ENCODE measurements around the gene SND1. TPM values are rescaled to one million over a fixed set of nuclear protein-coding genes. Genes with fewer than 3 reads are reported as not detected.

Gene SND1
- total RNA-seq, 5 donors from 2014 or later (not counting 1 experiment from before 2014, with no cell fraction given) = 137 to 187 (median 154) TPM

GRCh38 chr7:127876393-127876792, 224.4 kb downstream of the SND1 start:
- Histone ChIP-seq H3K4me1 (ENCODE audit: control insufficient read depth in 1 of 2, extremely low read depth in 1 of 2, insufficient read depth in 2 of 2, low read length in 2 of 2) (peaks cover 0 to 3% of the 10 kb centered on the region in 2 experiments), H3K27ac (ENCODE audit: low read length) (no peak overlapping the region), H3K36me3 (ENCODE audit: control insufficient read depth in 2 of 2, extremely low read depth in 1 of 2, insufficient read depth in 1 of 2, low read length in 1 of 2) (no peaks in the 10 kb centered on the region), H3K4me3 (ENCODE audit: control insufficient read depth in 1 of 2, extremely low read depth in 1 of 2, low read length in 1 of 2) (no peak overlapping the region), H3K27me3 (replicated peaks in 1 of 2; ENCODE audit: control insufficient read depth in 2 of 2, extremely low read depth in 1 of 2, insufficient read depth in 2 of 2, low read length in 1 of 2) (no peaks in the 10 kb centered on the region), H3K9me3 (no peaks in the 10 kb centered on the region)
- Mint-ChIP-seq H3K4me1 (peaks cover 17 to 34% (median 27%) of the 10 kb centered on the region in 3 donors), H3K4me3 (no peak overlapping the region), H3K27me3 (no peaks in the 10 kb centered on the region), H3K9me3 (no peaks in the 10 kb centered on the region), H3K36me3 (peaks cover 9% of the 10 kb centered on the region), H3K27ac (no peak overlapping the region)
- POLR2A ChIA-PET = no interaction called here
- ATAC-seq (replicated peaks in 1 of 4) (no peak), DNase-seq (no peak)
- 88% methylated on average over 1 of the region's 1 CpG for WGBS (ENCODE audit: insufficient coverage)
- CTCF ChIA-PET = no interaction called here

GRCh38 chr7:127877951-127878350, 226.0 kb downstream of the SND1 start:
- Mint-ChIP-seq H3K36me3 (peaks cover 9% of the 10 kb centered on the region), H3K27ac (no peak overlapping the region), H3K4me3 (no peak overlapping the region), H3K9me3 (no peaks in the 10 kb centered on the region), H3K27me3 (no peaks in the 10 kb centered on the region), H3K4me1 (peaks cover 16 to 27% (median 19%) of the 10 kb centered on the region in 3 donors)
- no CpG with 5 or more reads among the region's 3 CpGs for WGBS (ENCODE audit: insufficient coverage)
- H3K27me3 ChIP-seq (replicated peaks in 1 of 2; ENCODE audit: control insufficient read depth in 2 of 2, extremely low read depth in 1 of 2, insufficient read depth in 2 of 2, low read length in 1 of 2) = no peaks in the 10 kb centered on the region
- ChIA-PET CTCF (no interaction called here), POLR2A (no interaction called here)
- no peaks in the 10 kb centered on the region for H3K9me3 ChIP-seq
- no peaks in the 10 kb centered on the region for H3K36me3 ChIP-seq (ENCODE audit: control insufficient read depth in 2 of 2, extremely low read depth in 1 of 2, insufficient read depth in 1 of 2, low read length in 1 of 2)
- H3K4me1 ChIP-seq (ENCODE audit: control insufficient read depth in 1 of 2, extremely low read depth in 1 of 2, insufficient read depth in 2 of 2, low read length in 2 of 2) = peaks cover 0 to 3% of the 10 kb centered on the region in 2 experiments
- no peak overlapping the region for H3K4me3 ChIP-seq (ENCODE audit: control insufficient read depth in 1 of 2, extremely low read depth in 1 of 2, low read length in 1 of 2)
- ATAC-seq (replicated peaks in 1 of 4) (no peak), DNase-seq (no peak)
- no peak overlapping the region for H3K27ac ChIP-seq (ENCODE audit: low read length)

- no peak for ATAC-seq (replicated peaks in 1 of 4)
- CTCF ChIA-PET = interaction anchor here in 1 of 2 donors (0.6 kb wide), 1 partner anchor 39 kb away, joined by 3 read pairs; no protein-coding TSS in a partner anchor
- H3K9me3 Mint-ChIP-seq = no peaks in the 10 kb centered on the region
Observed at GRCh38 chr7:127878791-127879190, 226.8 kb downstream of the SND1 start.

GRCh38 chr7:127879436-127879835, 227.4 kb downstream of the SND1 start:
- WGBS (ENCODE audit: insufficient coverage) = 95% methylated on average over 3 of the region's 4 CpGs
- peaks cover 5 to 15% (median 8%) of the 10 kb centered on the region in 3 donors for H3K4me1 Mint-ChIP-seq
- DNase-seq (no peak), ATAC-seq (replicated peaks in 1 of 4) (no peak)
- no peak overlapping the region for H3K4me3 Mint-ChIP-seq
- no peak overlapping the region for H3K27ac ChIP-seq (ENCODE audit: low read length)
- H3K9me3 Mint-ChIP-seq = no peaks in the 10 kb centered on the region
- H3K36me3 Mint-ChIP-seq = peaks cover 6% of the 10 kb centered on the region
- H3K9me3 ChIP-seq = no peaks in the 10 kb centered on the region
- no peaks in the 10 kb centered on the region for H3K36me3 ChIP-seq (ENCODE audit: control insufficient read depth in 2 of 2, extremely low read depth in 1 of 2, insufficient read depth in 1 of 2, low read length in 1 of 2)
- no peaks in the 10 kb centered on the region for H3K27me3 Mint-ChIP-seq
- H3K4me3 ChIP-seq (ENCODE audit: control insufficient read depth in 1 of 2, extremely low read depth in 1 of 2, low read length in 1 of 2) = no peak overlapping the region
- ChIA-PET CTCF (no interaction called here), POLR2A (no interaction called here)
- no peak overlapping the region for H3K27ac Mint-ChIP-seq
- no peaks in the 10 kb centered on the region for H3K27me3 ChIP-seq (replicated peaks in 1 of 2; ENCODE audit: control insufficient read depth in 2 of 2, extremely low read depth in 1 of 2, insufficient read depth in 2 of 2, low read length in 1 of 2)
- H3K4me1 ChIP-seq (ENCODE audit: control insufficient read depth in 1 of 2, extremely low read depth in 1 of 2, insufficient read depth in 2 of 2, low read length in 2 of 2) = peaks cover 0 to 3% of the 10 kb centered on the region in 2 experiments

More at GRCh38 chr7:127878791-127879190, 226.8 kb downstream of the SND1 start:
- 86% methylated on average over 1 of the region's 3 CpGs for WGBS (ENCODE audit: insufficient coverage)
- Mint-ChIP-seq H3K4me1 (peaks cover 9 to 21% (median 12%) of the 10 kb centered on the region in 3 donors), H3K27me3 (no peaks in the 10 kb centered on the region), H3K4me3 (no peak overlapping the region), H3K27ac (no peak overlapping the region), H3K36me3 (peaks cover 9% of the 10 kb centered on the region)
- no peak for DNase-seq
- no peaks in the 10 kb centered on the region for H3K9me3 ChIP-seq
- no peaks in the 10 kb centered on the region for H3K36me3 ChIP-seq (ENCODE audit: control insufficient read depth in 2 of 2, extremely low read depth in 1 of 2, insufficient read depth in 1 of 2, low read length in 1 of 2)
- no peak overlapping the region for H3K4me3 ChIP-seq (ENCODE audit: control insufficient read depth in 1 of 2, extremely low read depth in 1 of 2, low read length in 1 of 2)
- POLR2A ChIA-PET = no interaction called here
- no peaks in the 10 kb centered on the region for H3K27me3 ChIP-seq (replicated peaks in 1 of 2; ENCODE audit: control insufficient read depth in 2 of 2, extremely low read depth in 1 of 2, insufficient read depth in 2 of 2, low read length in 1 of 2)
- peaks cover 0 to 3% of the 10 kb centered on the region in 2 experiments for H3K4me1 ChIP-seq (ENCODE audit: control insufficient read depth in 1 of 2, extremely low read depth in 1 of 2, insufficient read depth in 2 of 2, low read length in 2 of 2)
- H3K27ac ChIP-seq (ENCODE audit: low read length) = no peak overlapping the region

GRCh38 chr7:127879942-127880341, 227.9 kb downstream of the SND1 start:
- Histone ChIP-seq H3K4me1 (ENCODE audit: control insufficient read depth in 1 of 2, extremely low read depth in 1 of 2, insufficient read depth in 2 of 2, low read length in 2 of 2) (peaks cover 0 to 3% of the 10 kb centered on the region in 2 experiments), H3K36me3 (ENCODE audit: control insufficient read depth in 2 of 2, extremely low read depth in 1 of 2, insufficient read depth in 1 of 2, low read length in 1 of 2) (peaks cover 0 to 2% of the 10 kb centered on the region in 2 donors), H3K27ac (ENCODE audit: low read length) (no peak overlapping the region), H3K4me3 (ENCODE audit: control insufficient read depth in 1 of 2, extremely low read depth in 1 of 2, low read length in 1 of 2) (no peak overlapping the region), H3K27me3 (replicated peaks in 1 of 2; ENCODE audit: control insufficient read depth in 2 of 2, extremely low read depth in 1 of 2, insufficient read depth in 2 of 2, low read length in 1 of 2) (no peaks in the 10 kb centered on the region), H3K9me3 (no peaks in the 10 kb centered on the region)
- ChIA-PET POLR2A (no interaction called here), CTCF (no interaction called here)
- Mint-ChIP-seq H3K4me1 (peaks cover 4 to 13% (median 12%) of the 10 kb centered on the region in 3 donors), H3K27ac (no peak overlapping the region), H3K4me3 (no peak overlapping the region), H3K9me3 (no peaks in the 10 kb centered on the region), H3K36me3 (peaks cover 10% of the 10 kb centered on the region), H3K27me3 (no peaks in the 10 kb centered on the region)
- ATAC-seq (replicated peaks in 1 of 4) (no peak), DNase-seq (no peak)
- WGBS (ENCODE audit: insufficient coverage) = 70% methylated on average over 2 of the region's 5 CpGs

GRCh38 chr7:127880454-127880853, 228.5 kb downstream of the SND1 start:
- ATAC-seq (replicated peaks in 1 of 4) = no peak

More at GRCh38 chr7:127880454-127880853, 228.5 kb downstream of the SND1 start:
- Mint-ChIP-seq H3K36me3 (peaks cover 10% of the 10 kb centered on the region), H3K9me3 (no peaks in the 10 kb centered on the region), H3K4me3 (no peak overlapping the region), H3K27ac (no peak overlapping the region), H3K27me3 (no peaks in the 10 kb centered on the region), H3K4me1 (peaks cover 4 to 13% (median 12%) of the 10 kb centered on the region in 3 donors)
- ChIA-PET POLR2A (interaction anchor here in 1 of 2 donors (0.6 kb wide), 1 partner anchor 51 kb away, joined by 3 read pairs; no protein-coding TSS in a partner anchor), CTCF (interaction anchor here in 1 of 2 donors (0.5 kb wide), 1 partner anchor 362 kb away, joined by 4 read pairs; no protein-coding TSS in a partner anchor)
- H3K9me3 ChIP-seq = no peaks in the 10 kb centered on the region
- no peak overlapping the region for H3K4me3 ChIP-seq (ENCODE audit: control insufficient read depth in 1 of 2, extremely low read depth in 1 of 2, low read length in 1 of 2)
- WGBS (ENCODE audit: insufficient coverage) = no CpG with 5 or more reads among the region's 2 CpGs
- DNase-seq = no peak
- H3K36me3 ChIP-seq (ENCODE audit: control insufficient read depth in 2 of 2, extremely low read depth in 1 of 2, insufficient read depth in 1 of 2, low read length in 1 of 2) = peaks cover 0 to 2% of the 10 kb centered on the region in 2 donors
- H3K27ac ChIP-seq (ENCODE audit: low read length) = no peak overlapping the region
- H3K27me3 ChIP-seq (replicated peaks in 1 of 2; ENCODE audit: control insufficient read depth in 2 of 2, extremely low read depth in 1 of 2, insufficient read depth in 2 of 2, low read length in 1 of 2) = no peaks in the 10 kb centered on the region
- peaks cover 0 to 3% of the 10 kb centered on the region in 2 experiments for H3K4me1 ChIP-seq (ENCODE audit: control insufficient read depth in 1 of 2, extremely low read depth in 1 of 2, insufficient read depth in 2 of 2, low read length in 2 of 2)

Measured in T-cell (primary cell).